GM19035 (cell line): ENCODE data around the gene AMPH.
"Not testable (repeated sequence)": the region's sequence is repeated elsewhere in the genome, so short reads cannot be mapped to it uniquely, and the experiment has no call there.

ENCODE experiments used
- ATAC-seq: cut with Tn5 transposase; IDR thresholded peaks from one replicate; pipeline ENCODE4 v1.9.1; 2021; ENCODE audit not compliant: unreplicated experiment

AMPH gene

DNA sequence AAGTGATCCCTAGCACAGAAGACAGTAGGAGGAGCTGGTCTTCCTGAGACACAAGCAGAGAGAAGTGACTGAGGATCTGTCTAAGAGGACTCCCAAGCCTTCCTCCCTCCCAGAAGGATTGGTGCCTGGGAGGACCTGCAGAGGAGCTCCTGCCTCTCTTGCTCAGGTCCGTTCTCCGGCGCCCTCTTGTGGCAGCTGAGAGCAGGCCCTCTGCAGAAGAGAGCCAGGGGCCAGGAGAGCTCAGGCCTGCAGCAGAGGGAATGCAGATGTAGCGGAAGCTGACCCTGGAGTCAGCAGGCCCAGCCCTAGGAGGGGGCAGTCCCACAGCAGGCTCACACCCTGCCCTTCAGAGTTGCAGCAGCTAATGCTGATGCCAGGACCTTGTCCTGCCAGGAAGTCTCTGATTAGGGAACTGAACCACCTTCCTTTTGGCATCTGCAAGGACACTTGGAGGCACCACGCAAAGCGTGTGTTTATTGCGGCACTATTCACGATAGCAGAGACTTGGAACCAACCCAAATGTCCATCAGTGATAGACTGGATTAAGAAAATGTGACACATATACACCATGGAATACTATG is 276.8 kb downstream of the AMPH start:
- ATAC-seq = not testable (repeated sequence)

DNA sequence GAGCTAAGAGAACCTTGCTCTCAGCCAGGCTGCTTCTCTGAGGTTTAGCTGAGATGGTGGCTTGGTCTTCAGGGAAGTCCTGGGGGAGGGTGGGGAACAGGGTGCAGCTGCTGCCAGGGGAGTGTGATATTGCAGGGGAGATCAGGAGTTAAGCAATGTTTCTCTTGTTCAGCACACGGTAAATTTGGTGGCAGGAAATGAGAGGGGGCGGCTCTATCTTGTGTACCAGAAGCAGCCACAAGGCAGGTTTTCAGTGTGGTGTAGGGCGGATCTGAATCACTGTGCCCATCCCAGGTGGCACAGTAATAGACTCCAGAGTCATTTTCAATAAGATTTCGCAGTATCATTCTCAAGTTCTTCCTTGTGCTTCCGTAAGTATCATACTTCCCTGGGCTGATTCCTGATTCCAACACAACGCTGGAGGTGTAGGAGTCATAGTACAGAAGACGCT is 277.7 kb downstream of the AMPH start:
- not testable (repeated sequence) for ATAC-seq

DNA sequence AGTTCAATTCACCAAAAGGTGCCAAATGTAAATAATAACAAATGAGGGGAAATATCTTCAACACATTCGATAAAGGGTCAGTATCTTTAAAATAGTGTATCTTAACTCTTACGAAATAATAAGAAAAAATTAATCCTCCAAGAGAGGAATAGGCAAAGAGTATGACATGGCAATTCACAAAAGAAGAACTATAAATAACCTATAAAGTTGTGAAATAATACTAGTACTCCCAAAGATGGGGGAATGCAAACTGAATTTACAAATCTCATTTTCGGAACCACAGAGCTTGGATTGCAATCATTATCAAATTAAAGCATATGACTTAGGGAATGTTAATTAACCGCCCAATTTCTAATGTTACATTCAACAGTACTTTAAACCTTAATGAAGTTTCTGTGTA is 279.6 kb downstream of the AMPH start:
- ATAC-seq = no peak

DNA sequence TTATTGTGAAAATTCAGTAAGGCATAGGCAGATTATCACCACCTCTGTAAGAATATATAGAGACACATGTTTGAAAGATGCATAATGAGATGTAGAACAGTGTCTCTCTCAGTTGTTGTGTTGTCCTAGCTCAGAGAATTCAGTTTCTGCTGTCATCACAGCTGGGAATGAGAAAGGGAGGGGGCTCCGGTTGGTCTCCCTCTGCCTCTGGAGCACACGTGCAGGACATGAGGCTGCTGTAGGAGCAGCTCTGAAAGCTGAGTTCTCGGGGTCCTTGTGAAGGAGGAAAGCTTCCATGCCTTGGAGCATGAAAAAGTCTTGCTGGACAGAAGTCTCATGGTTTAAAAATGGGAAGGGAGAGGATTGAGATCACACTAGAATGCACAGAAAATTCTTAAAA is 280.4 kb downstream of the AMPH start:
- not testable (repeated sequence) for ATAC-seq

DNA sequence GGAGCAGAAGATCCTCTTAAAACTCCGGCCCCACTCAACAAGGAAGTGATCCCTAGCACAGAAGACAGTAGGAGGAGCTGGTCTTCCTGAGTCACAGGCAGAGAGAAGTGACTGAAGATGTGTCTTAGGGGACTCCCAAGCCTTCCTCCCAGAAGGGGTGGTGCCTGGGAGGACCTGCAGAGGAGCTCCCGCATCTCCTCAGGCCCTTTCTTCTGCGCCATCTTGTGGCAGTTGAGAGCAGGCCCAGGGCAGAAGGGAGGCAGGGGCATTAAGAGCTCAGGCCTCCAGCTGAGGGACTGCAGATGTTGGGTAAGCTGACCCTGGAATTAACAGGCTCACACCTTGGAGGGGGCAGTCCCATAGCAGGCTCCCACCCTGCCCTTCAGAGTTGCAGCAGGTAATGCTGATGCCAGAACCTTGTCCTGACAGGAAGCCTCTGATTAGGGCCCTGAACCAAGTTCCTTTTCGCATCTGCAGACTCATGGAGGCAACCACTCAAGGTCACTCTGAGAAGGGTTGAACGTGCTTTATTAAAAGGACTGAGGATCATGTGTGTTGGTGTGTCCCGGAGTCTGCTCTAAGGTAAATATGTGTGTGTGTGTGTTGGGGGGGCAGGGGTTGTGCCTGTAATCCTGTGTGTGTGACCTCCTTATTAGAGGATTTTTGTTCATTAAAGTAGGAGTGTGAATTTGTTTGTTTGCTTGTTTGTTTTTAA is 281.1 kb downstream of the AMPH start:
- peak; percentile 88 for ATAC-seq

DNA sequence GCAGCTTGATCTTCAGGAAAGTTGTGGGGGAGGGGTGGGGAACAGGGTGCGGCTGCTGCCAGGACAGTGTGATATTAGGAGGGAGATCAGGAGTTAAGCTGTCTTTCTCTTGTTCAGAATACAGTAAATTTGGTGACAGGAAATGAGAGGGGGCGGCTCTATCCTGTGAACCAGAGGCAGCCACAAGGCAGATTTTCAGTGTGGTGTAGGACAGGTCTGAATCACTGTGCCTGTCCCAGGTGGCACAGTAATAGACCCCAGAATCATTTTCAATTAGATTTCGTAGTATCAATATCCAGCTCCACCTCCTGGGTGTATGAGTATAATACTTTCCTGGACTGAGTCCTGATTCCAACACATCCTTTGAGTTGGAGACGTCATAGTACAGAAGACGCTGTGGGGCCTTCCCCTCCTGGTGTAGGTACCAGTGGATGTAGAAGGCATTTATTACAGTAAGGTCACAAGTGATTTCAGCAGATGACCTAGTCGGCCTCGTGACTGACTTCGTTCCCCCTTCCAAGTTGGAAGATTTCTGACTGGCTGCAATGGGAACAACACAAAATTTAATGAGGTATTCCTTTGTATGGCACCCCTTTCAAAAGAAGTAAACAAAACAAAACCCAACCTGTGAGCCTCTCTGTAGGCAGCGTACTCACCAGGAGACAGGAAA is 281.9 kb downstream of the AMPH start:
- ATAC-seq = peak; percentile 45

DNA sequence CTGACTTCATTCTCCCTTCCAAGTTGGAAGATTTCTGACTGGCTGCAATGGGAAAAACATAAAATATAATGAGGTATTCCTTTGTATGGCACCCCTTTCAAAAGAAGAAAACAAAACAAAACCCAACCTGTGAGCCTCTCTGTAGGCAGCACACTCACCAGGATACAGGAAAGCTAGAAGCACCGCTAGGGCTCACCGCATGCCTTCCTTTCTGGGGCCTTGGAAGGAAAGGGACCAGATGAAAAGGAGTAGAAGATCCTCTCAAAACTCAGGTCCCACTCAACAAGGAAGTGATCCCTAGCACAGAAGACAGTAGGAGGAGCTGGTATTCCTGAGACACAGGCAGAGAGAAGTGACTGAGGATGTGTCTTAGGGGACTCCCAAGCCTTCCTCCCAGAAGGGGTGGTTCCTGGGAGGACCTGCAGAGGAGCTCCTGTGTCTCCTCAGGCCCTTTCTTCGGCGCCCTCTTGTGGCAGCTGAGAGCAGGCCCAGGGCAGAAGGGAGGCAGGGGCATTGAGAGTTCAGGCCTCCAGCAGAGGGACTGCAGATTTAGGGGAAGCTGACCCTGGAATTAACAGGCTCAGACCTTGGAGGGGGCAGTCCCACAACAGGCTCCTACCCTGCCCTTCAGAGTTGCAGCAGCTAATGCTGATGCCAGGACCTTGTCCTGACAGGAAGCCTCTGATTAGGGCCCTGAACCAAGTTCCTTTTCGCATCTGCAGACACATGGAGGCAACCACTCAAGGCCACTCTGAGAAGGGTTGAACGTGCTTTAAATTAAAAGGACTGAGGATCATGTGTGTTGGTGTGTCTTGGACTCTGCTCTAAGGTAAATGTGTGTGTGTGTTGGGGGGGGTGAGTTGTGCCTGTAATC is 285.6 kb downstream of the AMPH start:
- ATAC-seq = peak; percentile 48

DNA sequence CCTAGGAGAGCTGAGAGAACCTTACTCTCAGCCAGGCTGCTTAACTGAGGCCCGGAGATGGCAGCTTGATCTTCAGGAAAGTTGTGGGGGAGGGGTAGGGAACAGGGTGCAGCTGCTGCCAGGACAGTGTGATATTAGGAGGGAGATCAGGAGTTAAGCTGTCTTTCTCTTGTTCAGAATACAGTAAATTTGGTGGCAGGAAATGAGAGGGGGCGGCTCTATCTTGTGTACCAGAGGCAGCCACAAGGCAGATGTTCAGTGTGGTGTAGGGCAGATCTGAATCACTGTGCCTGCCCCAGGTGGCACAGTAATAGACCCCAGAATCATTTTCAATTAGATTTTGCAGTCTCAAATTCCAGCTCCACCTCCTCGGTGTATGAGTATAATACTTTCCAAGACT is 286.4 kb downstream of the AMPH start:
- peak; percentile 44 for ATAC-seq

DNA sequence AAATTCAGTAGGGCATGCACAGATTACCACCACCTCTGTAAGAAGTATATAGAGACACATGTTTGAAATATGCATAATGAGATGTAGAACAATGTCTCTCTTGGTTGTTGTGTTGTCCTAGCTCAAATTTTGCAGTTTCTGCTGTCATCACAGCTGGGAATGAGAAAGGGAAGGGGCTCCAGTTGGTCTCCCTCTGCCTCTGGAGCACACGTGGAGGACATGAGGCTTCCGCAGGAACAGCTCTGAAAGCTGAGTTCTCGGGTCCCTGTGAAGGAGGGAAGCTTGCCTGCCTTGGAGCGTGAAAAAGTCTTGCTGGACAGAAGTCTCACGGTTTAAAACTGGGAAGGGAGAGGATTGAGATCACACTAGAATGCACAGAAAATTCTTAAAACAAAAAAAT is 289.0 kb downstream of the AMPH start:
- ATAC-seq = not testable (repeated sequence)

DNA sequence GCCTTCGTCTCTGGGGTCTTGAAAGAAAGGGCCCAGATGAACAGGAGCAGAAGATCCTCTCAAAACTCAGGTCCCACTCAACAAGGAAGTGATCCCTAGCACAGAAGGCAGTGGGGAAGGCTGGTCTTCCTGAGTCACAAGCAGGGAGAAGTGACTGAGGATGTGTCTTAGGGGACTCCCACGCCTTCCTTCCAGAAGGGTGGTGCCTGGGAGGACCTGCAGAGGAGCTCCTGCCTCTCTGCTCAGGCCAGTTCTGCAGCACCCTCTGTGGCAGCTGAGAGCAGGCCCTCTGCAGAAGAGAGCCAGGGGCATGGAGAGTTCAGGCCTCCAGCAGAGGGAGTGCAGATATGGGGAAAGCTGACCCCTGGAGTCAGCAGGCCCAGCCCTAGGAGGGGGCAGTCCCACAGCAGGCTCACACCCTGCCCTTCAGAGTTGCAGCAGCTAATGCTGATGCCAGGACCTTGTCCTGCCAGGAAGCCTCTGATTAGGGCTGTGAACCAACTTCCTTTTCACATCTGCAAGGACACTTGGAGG is 289.9 kb downstream of the AMPH start:
- ATAC-seq = not testable (repeated sequence)

DNA sequence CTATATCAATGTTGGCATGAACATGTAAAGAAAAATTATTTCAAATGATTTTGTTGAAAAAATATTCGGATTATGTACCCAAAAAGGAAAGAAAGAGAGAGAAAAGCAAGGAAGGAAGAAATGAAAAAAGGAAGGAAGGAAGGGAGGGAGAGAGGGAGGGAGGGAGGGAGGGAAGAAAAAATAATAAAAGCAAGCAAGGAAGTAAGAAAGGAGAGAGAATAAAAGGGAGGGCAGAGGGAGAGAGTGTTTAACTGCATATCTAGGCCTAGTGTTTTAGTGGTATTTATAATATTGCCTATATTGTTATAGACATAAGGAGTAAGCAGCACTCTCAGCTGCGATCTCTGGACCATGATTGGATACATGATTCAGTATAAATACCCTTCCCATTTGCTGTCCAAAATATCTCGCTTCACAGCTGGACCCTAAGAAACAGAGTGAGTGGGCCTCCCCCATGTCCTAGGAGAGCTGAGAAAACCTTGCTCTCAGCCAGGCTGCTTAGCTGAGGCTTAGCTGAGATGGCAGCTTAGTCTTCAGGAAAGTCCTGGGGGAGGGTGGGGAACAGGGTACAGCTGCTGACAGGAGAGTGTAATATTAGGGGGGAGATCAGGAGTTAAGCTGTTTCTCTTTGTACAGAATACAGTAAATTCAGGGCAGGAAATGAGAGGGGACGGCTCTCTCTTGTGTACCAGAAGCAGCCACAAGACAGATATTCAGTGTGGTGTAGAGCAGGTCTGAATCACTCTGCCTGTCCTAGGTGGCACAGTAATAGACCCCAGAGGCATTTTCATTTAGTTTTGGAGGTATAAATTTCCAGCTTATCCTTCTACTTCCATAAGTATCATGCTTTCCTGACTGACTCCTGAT is 291.0 kb downstream of the AMPH start:
- ATAC-seq = no peak

DNA sequence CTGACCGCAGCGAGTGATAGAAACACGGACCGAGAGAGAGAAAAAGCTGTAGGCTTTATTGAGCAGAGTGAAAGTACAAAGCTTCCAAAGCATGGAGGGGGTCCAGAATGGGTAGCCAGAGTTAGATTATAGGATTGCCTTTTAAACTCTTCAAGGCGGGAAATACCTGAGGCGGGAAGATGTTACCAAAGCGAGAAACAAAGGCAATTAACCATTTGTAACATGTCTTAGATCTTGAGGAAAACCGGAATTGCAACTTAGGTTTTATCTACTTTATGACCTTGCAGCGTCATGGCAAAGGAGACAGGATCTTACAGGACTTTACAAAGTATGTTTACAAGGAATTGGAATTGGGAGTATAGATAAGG is 295.0 kb downstream of the AMPH start:
- not testable (repeated sequence) for ATAC-seq

DNA sequence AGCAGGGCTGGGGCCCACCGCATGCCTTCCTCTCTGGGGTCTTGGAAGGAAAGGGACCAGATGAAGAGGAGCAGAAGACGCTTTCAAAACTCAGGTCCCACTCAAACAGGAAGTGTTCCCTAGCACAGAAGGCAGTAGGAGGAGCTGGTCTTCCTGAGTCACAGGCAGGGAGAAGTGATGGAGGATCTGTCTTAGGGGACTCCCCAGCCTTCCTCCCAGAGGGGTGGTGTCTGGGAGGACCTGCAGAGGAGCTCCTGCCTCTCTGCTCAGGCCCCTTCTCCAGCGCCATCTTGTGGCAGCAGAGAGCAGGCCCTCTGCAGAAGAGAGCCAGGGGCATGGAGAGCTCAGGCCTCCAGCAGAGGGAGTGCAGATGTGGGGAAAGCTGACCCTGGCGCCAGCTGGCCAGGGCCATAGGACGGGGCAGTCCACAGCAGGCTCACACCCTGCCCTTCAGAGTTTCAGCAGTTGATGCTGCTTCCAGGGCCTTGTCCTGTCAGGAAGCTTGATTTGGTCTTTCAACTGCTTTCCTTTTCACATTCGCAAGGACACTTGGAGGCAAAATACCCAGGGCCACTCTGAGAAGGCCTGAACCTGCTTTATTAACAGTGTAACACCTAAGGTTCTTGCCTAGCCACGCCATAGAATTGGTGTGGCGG is 295.6 kb downstream of the AMPH start:
- ATAC-seq = peak; percentile 98

DNA sequence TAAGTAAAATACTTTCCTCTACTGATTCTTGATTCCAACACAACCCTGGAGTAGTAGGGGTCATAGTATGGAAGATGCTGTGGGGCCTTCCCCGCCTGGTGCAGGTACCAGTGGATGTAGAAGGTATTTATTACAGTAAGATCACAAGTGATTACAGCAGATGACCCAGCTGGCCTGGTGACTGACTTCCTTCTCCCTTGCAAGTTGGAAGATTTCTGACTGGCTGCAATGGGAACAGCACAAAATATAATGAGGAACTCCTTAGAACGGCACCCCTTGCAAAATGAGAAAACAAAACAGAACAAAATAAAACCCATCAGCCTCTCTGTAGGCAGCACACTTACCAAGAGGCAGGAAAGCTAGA is 296.1 kb downstream of the AMPH start:
- no peak for ATAC-seq

DNA sequence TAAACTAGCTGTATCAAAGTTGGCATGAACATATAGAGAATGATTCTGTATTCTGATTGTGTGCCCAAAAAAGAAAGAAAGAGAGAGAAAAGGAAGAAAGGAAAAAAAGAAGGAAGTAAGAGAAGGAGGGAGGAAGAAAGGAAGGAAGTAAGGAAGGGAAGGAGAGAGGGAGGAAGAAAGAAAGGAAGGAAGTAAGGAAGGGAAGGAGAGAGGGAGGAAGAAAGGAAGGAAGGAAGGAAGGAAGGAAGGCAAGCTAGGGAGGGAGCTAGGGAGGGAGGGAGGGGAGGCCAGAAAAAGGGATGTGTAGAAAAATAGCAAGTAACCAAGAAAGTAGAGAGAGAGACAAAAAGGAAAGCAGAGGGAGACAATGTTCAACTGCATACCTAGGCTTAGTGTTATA is 297.0 kb downstream of the AMPH start:
- no peak for ATAC-seq
